Lower leg skin (tissue), 4 donors: Measurements from ENCODE around the gene TLX1. TPM values are rescaled to one million over a fixed set of nuclear protein-coding genes. Genes with fewer than 3 reads are reported as not detected.

Experiments used
- DNase-seq, 2 donors: peaks; one replicate each; pipeline ENCODE4 v3.0.0-alpha.2; 2019; ENCODE audit warnings: low spot score in 2 of 2
- H3K4me3 ChIP-seq: fragments of 200-600 bp; sonication (generic); 2 replicates; pipeline ENCODE4 v1.5.1; 2017; ENCODE audit warnings: mild to moderate bottlenecking, low read depth; ENCODE audit not compliant: poor library complexity, severe bottlenecking
- POLR2A ChIP-seq, 2 donors: fragments of 450-650 bp; IDR thresholded peaks; one replicate each; pipeline ENCODE4 v1.6.1; 2016 to 2017; ENCODE audit warnings: antibody characterized with exemption in 2 of 2, mild to moderate bottlenecking in 1 of 2, moderate library complexity in 1 of 2
- WGBS, 2 donors: methylation state at CpG; one replicate each; pipeline ENCODE4 v1.1.5; 2018; 5-methylcytosine and 5-hydroxymethylcytosine counted together
- intact Hi-C: fragments of 100-400 bp; cut with DNase I; formaldehyde crosslinking; loops from one replicate; pipeline ENCODE4 v1.15.0; 2023; ENCODE audit warnings: low total_unique reads
- total RNA-seq, 4 donors: library from RNA; depleted of rRNA; stranded (reverse); fragments of >200 nt; gene quantifications; one replicate each; pipeline ENCODE4 v1.1.0, GENCODE V29; 2016
- TF ChIP-seq, protein P1 (sequence below), 3 donors: fragments of 450-650 bp; IDR thresholded peaks; one replicate each; pipeline ENCODE4 v1.5.1; 2016; ENCODE audit warnings: antibody characterized with exemption in 3 of 3, mild to moderate bottlenecking in 3 of 3, moderate library complexity in 2 of 3

TLX1 gene
- total RNA-seq, 4 donors from 2014 or later: 0.15 to 0.25 TPM; not detected in 2

DNA sequence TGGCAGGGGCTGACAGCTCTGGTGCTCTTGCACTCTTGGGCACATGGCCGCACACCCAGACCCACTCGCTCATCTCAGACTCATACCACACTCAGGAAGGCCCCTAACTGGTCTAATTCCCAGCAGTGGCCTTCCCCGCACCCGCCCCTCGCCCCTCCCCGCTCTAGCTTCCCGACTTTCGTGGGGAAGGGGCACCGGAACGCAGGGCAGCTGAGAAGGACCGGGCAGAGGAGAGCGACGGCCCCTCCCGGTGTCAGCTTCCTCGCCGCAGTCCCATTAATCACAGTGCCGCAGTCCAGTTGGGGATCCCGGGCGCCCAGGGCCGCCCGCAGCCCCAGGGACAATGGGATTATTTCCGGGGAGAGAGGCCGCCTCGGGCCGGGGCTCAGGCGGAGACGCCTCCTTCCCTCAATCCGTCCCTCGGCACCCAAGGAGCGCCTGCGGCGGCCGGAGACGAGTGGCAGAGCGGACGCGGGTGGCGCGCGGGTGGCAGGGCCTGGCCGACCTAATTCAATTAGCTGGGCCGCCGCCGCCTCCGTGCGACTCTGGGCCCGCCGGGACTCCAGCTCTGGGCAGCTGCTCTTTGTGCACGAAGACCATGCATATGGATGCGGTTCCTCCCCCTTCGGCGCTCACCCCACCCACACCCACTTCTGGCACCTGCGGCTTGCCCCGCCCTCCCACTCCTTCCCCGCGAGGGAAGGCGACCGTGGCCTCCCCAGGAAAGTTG lies 7.8 kb upstream of the TLX1 start:
- no peak for DNase-seq
- 3 to 4% methylated on average over 31 to 37 of the region's 58 CpGs for WGBS, 2 donors
- no peak overlapping the region for H3K4me3 ChIP-seq
- intact Hi-C loops: no loop called here
- no peak for TF ChIP-seq POLR2A (IDR thresholded peaks at IDR 0.05)
- TF ChIP-seq, protein P1, sequence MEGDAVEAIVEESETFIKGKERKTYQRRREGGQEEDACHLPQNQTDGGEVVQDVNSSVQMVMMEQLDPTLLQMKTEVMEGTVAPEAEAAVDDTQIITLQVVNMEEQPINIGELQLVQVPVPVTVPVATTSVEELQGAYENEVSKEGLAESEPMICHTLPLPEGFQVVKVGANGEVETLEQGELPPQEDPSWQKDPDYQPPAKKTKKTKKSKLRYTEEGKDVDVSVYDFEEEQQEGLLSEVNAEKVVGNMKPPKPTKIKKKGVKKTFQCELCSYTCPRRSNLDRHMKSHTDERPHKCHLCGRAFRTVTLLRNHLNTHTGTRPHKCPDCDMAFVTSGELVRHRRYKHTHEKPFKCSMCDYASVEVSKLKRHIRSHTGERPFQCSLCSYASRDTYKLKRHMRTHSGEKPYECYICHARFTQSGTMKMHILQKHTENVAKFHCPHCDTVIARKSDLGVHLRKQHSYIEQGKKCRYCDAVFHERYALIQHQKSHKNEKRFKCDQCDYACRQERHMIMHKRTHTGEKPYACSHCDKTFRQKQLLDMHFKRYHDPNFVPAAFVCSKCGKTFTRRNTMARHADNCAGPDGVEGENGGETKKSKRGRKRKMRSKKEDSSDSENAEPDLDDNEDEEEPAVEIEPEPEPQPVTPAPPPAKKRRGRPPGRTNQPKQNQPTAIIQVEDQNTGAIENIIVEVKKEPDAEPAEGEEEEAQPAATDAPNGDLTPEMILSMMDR (IDR thresholded peaks at IDR 0.05): no peak

- DNase-seq: no peak
- H3K4me3 ChIP-seq: no peak overlapping the region
- WGBS, 2 donors: 14 to 21% methylated on average over 13 of the region's 13 CpGs
- intact Hi-C loops: no loop called here
- TF ChIP-seq, protein P1 (IDR thresholded peaks at IDR 0.05): no peak
- no peak for TF ChIP-seq POLR2A (IDR thresholded peaks at IDR 0.05)
These were observed 7.1 kb upstream of the TLX1 start for GRCh38 chr10:101123815-101124617.

DNA sequence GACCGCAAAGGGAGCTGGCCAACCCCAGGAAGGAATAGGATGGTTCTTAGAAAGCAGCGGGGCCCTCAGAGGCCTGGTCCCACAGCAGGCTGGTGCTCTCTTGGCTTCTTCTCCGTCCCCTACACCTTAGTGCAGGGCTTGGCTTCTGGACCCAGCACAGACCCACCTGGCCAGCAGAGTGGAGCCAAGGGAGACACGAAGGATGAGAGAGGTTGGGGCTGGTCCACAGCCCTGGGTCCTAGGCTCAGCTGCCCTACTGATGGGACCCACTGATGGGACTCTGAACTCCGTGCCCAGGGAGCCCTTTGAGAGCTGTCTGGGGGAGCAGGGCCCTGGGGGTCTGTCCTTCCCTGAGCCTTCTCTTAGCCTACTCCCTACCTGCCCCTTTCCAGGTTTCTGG lies 6.2 kb upstream of the TLX1 start:
- 73 to 85% methylated on average over 5 of the region's 5 CpGs for WGBS, 2 donors
- DNase-seq: no peak
- TF ChIP-seq, protein P1 (IDR thresholded peaks at IDR 0.05): no peak
- TF ChIP-seq POLR2A (IDR thresholded peaks at IDR 0.05): no peak

DNA sequence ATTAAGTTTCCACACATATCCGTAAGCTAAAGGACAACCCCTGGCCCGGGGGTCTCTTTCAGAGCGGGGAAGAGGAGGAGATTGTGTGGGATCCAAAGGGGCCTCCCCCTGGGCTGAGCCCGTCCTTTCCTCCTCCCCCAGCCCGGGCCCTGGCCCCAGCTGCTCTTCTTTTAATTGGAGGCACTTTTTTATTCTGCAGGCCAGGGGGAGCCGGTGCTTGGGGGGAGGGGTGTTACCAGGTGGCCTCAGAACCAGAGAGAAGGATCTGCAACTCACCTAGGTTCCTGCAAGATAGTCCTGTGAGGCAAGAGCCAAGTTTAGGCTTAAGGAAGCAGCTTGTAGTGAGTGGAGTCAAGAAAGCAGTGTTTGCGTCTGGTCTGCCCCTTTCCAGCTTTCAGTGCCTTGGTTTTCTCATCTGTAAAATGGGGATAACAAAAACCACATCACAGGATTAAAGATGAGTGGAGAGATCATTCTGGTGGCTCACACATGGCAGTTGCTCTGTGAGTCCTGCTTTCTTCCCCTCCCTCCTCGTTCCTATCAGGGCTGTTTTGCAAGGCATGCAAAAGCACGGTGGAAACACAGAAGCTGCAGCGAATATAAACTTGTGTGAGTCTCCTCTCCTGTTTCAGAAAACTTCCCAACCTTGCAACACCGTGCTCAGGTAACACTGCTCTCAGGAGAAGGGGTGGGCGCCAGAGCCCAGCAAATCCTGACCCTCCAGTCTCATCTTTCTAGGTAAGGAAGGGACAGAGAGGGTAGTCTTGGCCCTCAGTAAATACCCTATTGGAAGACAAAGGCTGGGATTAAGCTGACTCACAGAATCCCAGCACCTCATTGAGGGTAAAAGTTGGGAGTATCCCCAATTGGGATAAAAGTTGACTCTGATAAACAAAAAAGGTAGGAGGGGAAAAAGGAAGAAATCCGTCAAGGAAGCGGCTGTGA lies 4.1 kb upstream of the TLX1 start:
- DNase-seq: no peak
- WGBS, 2 donors: 33 to 36% methylated on average over 14 of the region's 14 CpGs
- intact Hi-C loops: no loop called here
- TF ChIP-seq, protein P1 (IDR thresholded peaks at IDR 0.05): no peak
- TF ChIP-seq POLR2A (IDR thresholded peaks at IDR 0.05): no peak
- H3K4me3 ChIP-seq: no peak overlapping the region

More for the DNA sequence above, 6.2 kb upstream of the TLX1 start:
- intact Hi-C loops: no loop called here
- H3K4me3 ChIP-seq: no peak overlapping the region

DNA sequence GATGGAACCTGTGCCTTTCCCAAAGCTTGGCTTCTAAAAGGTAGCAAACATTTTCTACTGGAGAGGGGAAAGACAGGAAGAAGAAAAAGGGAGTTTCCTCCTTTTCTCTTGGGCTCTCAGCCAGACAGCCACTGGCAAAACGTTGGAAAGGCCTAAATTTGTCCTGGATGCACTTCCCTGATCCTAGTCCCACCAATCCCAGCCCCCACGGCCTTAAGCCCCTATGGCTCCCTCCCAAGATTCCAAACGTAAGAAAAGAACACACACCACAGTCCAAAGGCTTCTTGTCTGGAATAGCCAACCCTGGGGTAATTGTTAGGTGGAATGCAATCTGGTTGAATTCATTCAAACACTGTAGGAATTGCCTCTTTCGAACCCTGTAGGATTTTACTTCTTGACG lies 959 bp upstream of the TLX1 start:
- intact Hi-C loops: no loop called here
- H3K4me3 ChIP-seq: no peak overlapping the region
- 42 to 48% methylated on average over 5 of the region's 5 CpGs for WGBS, 2 donors
- DNase-seq: no peak
- TF ChIP-seq, protein P1 (IDR thresholded peaks at IDR 0.05): no peak
- no peak for TF ChIP-seq POLR2A (IDR thresholded peaks at IDR 0.05)
